NT2/D1 (cell line): ENCODE measurements around the gene ACKR2.

ENCODE experiments used
- SUZ12 ChIP-seq: IDR thresholded peaks from 2 replicates; pipeline ENCODE4 v1.6.1; 2011; ENCODE audit not compliant: insufficient read length, insufficient read depth; ENCODE audit errors: extremely low read depth
- ZNF274 ChIP-seq: IDR thresholded peaks from 2 replicates; pipeline ENCODE4 v1.6.1; 2011; ENCODE audit warnings: mild to moderate bottlenecking, low read depth, low read length

DNA sequence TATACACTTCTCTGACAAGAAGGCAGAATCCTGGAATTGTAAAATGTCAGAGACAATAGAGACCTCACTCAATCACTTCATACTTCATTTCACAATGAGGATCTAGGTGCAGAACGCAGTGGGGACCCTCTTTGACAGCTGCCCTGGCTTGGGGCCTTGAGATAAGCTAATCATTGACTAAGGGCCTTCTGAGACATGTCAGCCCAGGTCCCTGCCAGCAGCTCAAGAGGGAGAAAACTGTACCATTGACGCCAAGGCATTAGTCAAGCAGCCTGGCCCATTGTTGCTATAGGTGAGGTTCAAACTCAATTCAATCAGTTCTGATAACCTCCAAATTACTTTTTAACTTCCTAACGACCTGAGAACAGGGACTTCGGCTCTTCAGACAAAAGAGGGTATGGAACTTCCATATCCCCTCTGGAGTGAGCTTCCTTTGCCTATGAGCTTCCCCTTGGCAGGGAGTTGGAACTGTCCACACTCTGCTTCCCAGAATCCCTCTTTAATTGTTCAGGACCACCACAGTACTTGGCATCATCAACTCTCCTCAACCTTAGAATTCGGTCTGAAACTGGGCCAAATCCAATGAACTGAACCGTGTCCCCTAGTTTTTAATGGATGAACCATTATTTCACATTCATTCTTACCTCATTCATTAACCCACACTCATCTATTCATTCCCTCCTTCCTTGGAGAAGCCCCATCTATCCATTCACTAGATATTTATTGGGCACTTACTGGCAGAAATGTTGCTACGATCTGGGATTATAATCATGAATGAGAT lies 67.9 kb downstream of the ACKR2 start:
- TF ChIP-seq ZNF274: no peak
- no peak for TF ChIP-seq SUZ12
